CD4-positive, CD25-positive, alpha-beta regulatory T cell (primary cell): ENCODE results near the gene PVALEF. TPM values are rescaled to one million over a fixed set of nuclear protein-coding genes. Genes with fewer than 3 reads are reported as not detected.

Experiments
- ATAC-seq, 2 donors: fragments of 150-1000 bp; cut with Tn5 transposase; one replicate each; pipeline ENCODE4 v1.10.0; 2021; ENCODE audit warnings: low read depth in 2 of 2, moderate number of reproducible peaks in 2 of 2, moderate library complexity in 1 of 2
- DNase-seq, 3 donors: peaks; one replicate each; pipeline versions ENCODE4 v3.0.0 to v3.0.0-alpha.2; 2012 to 2022; ENCODE audit warnings: mixed read lengths in 1 of 3
- H3K27ac ChIP-seq: one replicate; pipeline ENCODE4 v1.7.0; 2013; ENCODE audit warnings: mild to moderate bottlenecking, low read length; ENCODE audit not compliant: insufficient read depth, poor library complexity, severe bottlenecking
- H3K27me3 ChIP-seq: one replicate; pipeline ENCODE4 v1.7.0; 2013; ENCODE audit warnings: low read length; ENCODE audit not compliant: control insufficient read depth, insufficient read depth
- H3K36me3 ChIP-seq: one replicate; pipeline ENCODE4 v1.7.0; 2013; ENCODE audit warnings: mild to moderate bottlenecking, low read length, moderate library complexity; ENCODE audit not compliant: control insufficient read depth, insufficient read depth
- H3K4me1 ChIP-seq: 2 replicates; pipeline ENCODE4 v1.7.0; 2013; ENCODE audit warnings: mild to moderate bottlenecking, low read length; ENCODE audit not compliant: insufficient read depth, control insufficient read depth, poor library complexity, severe bottlenecking
- H3K4me3 ChIP-seq: one replicate; pipeline ENCODE4 v1.7.0; 2013; ENCODE audit warnings: low read depth, mild to moderate bottlenecking, low read length, moderate library complexity
- H3K9me3 ChIP-seq, 2 experiments: 1 replicate in 1 of 2; 2 replicates in 1 of 2; pipeline ENCODE4 v1.7.0; 2013; ENCODE audit warnings: low read length in 2 of 2, mild to moderate bottlenecking in 1 of 2, moderate library complexity in 1 of 2; ENCODE audit not compliant: control insufficient read depth in 2 of 2
- H3K27ac Mint-ChIP-seq, 3 donors: one replicate each; pipeline ENCODE4 v1.8.0; 2020 to 2022; ENCODE audit warnings: mild to moderate bottlenecking in 3 of 3, mixed read lengths in 3 of 3, moderate library complexity in 2 of 3
- H3K27me3 Mint-ChIP-seq: one replicate; pipeline ENCODE4 v1.8.0; 2022; ENCODE audit warnings: mild to moderate bottlenecking, mixed read lengths
- H3K36me3 Mint-ChIP-seq: one replicate; pipeline ENCODE4 v1.8.0; 2020; ENCODE audit warnings: mixed read lengths
- H3K4me1 Mint-ChIP-seq, 4 donors: one replicate each; pipeline ENCODE4 v1.8.0; 2020 to 2022; ENCODE audit warnings: mixed read lengths in 4 of 4, mild to moderate bottlenecking in 1 of 4
- H3K4me3 Mint-ChIP-seq, 4 donors: one replicate each; pipeline ENCODE4 v1.8.0; 2020 to 2022; ENCODE audit warnings: mild to moderate bottlenecking in 4 of 4, mixed read lengths in 4 of 4, moderate library complexity in 3 of 4
- H3K9me3 Mint-ChIP-seq, 7 donors: one replicate each; pipeline ENCODE4 v1.8.0; 2020 to 2022; ENCODE audit warnings: mixed read lengths in 7 of 7, mild to moderate bottlenecking in 3 of 7, moderate library complexity in 2 of 7
- polyA plus RNA-seq, 4 donors: library from polyadenylated mRNA; unstranded; fragments of 300-500 nt; fragmentation: Illumina TruSeq; gene quantifications; one replicate each; pipeline ENCODE4 v1.2.3, GENCODE V29; 2021
- total RNA-seq: library from RNA; stranded (reverse); gene quantifications from one replicate; pipeline ENCODE4 v1.2.3, GENCODE V29; 2022

PVALEF gene
- total and polyA plus RNA-seq, 5 donors from 2014 or later: not detected

DNA sequence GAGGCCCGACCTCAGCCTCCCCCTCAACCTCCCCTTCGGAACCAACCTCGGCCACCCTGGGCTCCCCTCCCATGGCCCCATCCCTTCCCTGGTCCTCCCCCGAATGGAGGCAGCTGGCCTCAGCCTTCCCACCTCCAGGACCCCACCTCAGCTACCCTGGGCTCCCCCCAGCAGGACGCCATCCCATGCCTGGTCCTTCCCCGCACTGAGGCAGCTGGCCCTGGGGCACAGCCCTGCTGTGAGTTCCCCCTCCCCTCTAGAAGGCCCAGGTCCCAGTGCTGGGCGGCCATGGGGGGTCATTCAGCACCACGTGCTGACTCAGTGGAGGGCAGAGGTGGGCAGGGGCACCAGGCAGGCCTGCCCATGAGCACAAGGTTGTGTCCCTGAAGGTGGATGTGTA, 28.9 kb upstream of the PVALEF start:
- Mint-ChIP-seq H3K27me3 (no peaks in the 10 kb centered on the region), H3K4me3 (no peak overlapping the region), H3K36me3 (no peaks in the 10 kb centered on the region), H3K4me1 (peaks cover 0 to 5% (median 0%) of the 10 kb centered on the region in 4 donors), H3K27ac (no peak overlapping the region), H3K9me3 (peaks cover 0 to 5% (median 0%) of the 10 kb centered on the region in 7 donors)
- Histone ChIP-seq H3K27me3 (no peaks in the 10 kb centered on the region), H3K4me3 (no peak overlapping the region), H3K27ac (no peak overlapping the region), H3K4me1 (no peaks in the 10 kb centered on the region), H3K9me3 (no peaks in the 10 kb centered on the region), H3K36me3 (no peaks in the 10 kb centered on the region)
- DNase-seq: no peak
- ATAC-seq: no peak

DNA sequence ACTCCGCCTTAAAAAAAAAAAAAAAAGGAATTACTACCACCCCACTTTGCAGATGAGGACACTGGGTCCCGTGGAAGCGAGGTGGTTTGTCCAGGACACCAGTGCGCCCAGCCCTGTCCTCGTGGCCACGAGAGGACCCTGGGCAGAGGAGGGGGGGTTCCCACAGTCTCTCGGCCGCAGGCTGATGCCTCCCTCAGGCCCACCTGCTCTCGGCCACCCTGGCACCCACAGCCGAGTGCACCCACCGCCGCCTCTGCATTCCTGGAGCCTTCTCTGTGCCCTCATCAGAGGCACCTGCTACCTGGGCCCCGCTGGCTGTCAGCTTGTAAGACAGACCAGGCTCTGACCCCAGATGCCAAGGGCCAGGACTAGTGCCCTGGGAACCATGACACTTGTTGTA, 28.1 kb upstream of the PVALEF start:
- H3K36me3 ChIP-seq: no peaks in the 10 kb centered on the region
- Mint-ChIP-seq H3K4me1 (peaks cover 0 to 5% (median 0%) of the 10 kb centered on the region in 4 donors), H3K27me3 (peaks cover 5% of the 10 kb centered on the region), H3K9me3 (peaks cover 0 to 5% (median 0%) of the 10 kb centered on the region in 7 donors), H3K36me3 (no peaks in the 10 kb centered on the region), H3K4me3 (no peak overlapping the region), H3K27ac (no peak overlapping the region)
- ATAC-seq (no peak), DNase-seq (no peak)
- H3K4me3 ChIP-seq: no peak overlapping the region
- H3K9me3 ChIP-seq: no peaks in the 10 kb centered on the region
- no peaks in the 10 kb centered on the region for H3K27me3 ChIP-seq
- no peaks in the 10 kb centered on the region for H3K4me1 ChIP-seq
- no peak overlapping the region for H3K27ac ChIP-seq

DNA sequence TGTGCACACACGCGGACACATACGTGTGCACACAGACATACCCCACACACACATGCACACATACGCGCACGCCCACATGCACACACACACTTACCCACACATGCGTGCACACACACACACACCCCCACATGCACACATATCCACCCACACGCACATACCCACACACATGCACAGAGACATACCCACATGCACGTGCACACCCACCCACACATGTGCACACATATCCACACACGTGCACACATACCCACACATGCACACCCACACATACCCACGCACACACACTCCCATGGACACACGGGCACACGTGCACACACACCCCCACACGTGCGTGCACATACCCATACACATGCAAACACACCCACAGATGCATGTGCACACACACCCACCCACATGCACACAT, 27.2 kb upstream of the PVALEF start:
- no peaks in the 10 kb centered on the region for H3K4me1 ChIP-seq
- Mint-ChIP-seq H3K4me3 (peak overlapping the region in 1 of 4 donors; percentile 43), H3K27ac (no peak overlapping the region), H3K27me3 (peaks cover 7% of the 10 kb centered on the region), H3K4me1 (peaks cover 0 to 5% (median 0%) of the 10 kb centered on the region in 4 donors), H3K36me3 (no peaks in the 10 kb centered on the region), H3K9me3 (peaks cover 0 to 5% (median 0%) of the 10 kb centered on the region in 7 donors)
- no peaks in the 10 kb centered on the region for H3K27me3 ChIP-seq
- no peak for DNase-seq
- no peak overlapping the region for H3K27ac ChIP-seq
- no peaks in the 10 kb centered on the region for H3K9me3 ChIP-seq
- no peak overlapping the region for H3K4me3 ChIP-seq
- no peak for ATAC-seq
- no peaks in the 10 kb centered on the region for H3K36me3 ChIP-seq

DNA sequence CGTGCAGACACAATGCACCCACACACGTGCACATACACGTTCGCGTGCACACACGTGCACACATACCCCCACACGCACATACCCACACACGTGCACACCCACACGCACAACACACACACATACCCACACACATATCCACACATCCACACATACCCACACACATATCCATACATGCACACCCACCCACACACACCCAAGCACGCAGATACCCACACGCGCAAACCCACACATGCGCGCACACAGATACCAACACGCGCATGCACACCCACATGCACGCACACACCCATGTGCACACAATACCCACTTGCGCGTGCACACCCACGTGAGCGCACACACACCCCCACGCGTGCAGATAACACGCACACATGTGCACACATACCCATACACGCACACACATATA, 26.8 kb upstream of the PVALEF start:
- Histone ChIP-seq H3K4me1 (no peaks in the 10 kb centered on the region), H3K36me3 (no peaks in the 10 kb centered on the region), H3K4me3 (no peak overlapping the region), H3K27ac (no peak overlapping the region), H3K27me3 (no peaks in the 10 kb centered on the region), H3K9me3 (no peaks in the 10 kb centered on the region)
- DNase-seq (no peak), ATAC-seq (no peak)
- Mint-ChIP-seq H3K27me3 (peaks cover 7% of the 10 kb centered on the region), H3K4me1 (peaks cover 0 to 5% (median 0%) of the 10 kb centered on the region in 4 donors), H3K9me3 (peaks cover 0 to 5% (median 0%) of the 10 kb centered on the region in 7 donors), H3K4me3 (peak overlapping the region in 2 of 4 donors; percentile 33 to 43), H3K27ac (no peak overlapping the region), H3K36me3 (no peaks in the 10 kb centered on the region)

DNA sequence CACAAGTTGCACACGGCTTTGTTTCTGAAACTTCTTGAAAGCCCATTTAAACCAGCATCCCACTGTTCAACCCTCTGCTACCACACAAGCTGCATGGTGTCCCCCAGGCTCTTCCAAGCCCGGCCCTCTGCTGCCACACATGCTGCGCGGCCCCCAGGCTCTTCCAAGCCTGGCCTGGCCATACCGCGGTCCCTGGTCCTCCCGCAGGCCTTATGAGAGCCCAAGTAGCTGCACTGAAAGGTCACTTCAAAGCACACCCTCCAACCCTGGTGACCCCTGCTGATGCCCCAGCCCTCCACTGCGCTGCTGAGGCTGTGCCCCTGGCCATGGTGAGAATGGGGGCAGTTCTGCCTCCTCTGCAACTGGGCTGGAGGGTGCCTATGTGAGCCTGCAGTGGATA, 25.9 kb upstream of the PVALEF start:
- no peak overlapping the region for H3K4me3 ChIP-seq
- no peaks in the 10 kb centered on the region for H3K9me3 ChIP-seq
- Mint-ChIP-seq H3K27me3 (peaks cover 7% of the 10 kb centered on the region), H3K9me3 (peaks cover 0 to 5% (median 0%) of the 10 kb centered on the region in 7 donors), H3K27ac (no peak overlapping the region), H3K4me3 (no peak overlapping the region), H3K36me3 (no peaks in the 10 kb centered on the region), H3K4me1 (peaks cover 0 to 5% (median 0%) of the 10 kb centered on the region in 4 donors)
- ATAC-seq (no peak), DNase-seq (no peak)
- H3K4me1 ChIP-seq: no peaks in the 10 kb centered on the region
- H3K27me3 ChIP-seq: no peaks in the 10 kb centered on the region
- no peak overlapping the region for H3K27ac ChIP-seq
- no peaks in the 10 kb centered on the region for H3K36me3 ChIP-seq

DNA sequence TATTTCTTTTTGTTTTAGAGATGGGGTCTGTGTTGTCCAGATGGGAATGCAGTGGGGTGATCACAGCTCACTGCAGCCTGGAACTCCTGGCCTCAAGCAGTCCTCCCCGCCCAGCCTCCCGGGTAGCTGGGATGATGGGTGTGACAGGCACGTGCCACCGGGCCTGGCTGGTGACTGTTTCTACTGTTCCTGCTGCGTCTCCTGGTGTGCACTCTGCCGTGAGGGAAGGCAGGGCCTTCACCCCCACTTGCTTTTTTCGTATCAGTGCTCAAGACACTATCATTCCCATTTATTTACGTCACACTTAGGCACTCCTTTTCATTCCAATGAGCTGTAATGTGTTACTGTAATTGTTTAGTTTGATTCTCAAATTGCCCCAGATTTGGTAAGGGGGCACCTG, 25.3 kb upstream of the PVALEF start:
- Mint-ChIP-seq H3K9me3 (peaks cover 0 to 5% (median 0%) of the 10 kb centered on the region in 7 donors), H3K27ac (no peak overlapping the region), H3K27me3 (peaks cover 7% of the 10 kb centered on the region), H3K4me1 (peaks cover 0 to 5% (median 0%) of the 10 kb centered on the region in 4 donors), H3K36me3 (no peaks in the 10 kb centered on the region), H3K4me3 (no peak overlapping the region)
- H3K9me3 ChIP-seq: no peaks in the 10 kb centered on the region
- H3K4me3 ChIP-seq: no peak overlapping the region
- DNase-seq (no peak), ATAC-seq (no peak)
- no peaks in the 10 kb centered on the region for H3K4me1 ChIP-seq
- H3K36me3 ChIP-seq: no peaks in the 10 kb centered on the region
- no peaks in the 10 kb centered on the region for H3K27me3 ChIP-seq
- no peak overlapping the region for H3K27ac ChIP-seq

DNA sequence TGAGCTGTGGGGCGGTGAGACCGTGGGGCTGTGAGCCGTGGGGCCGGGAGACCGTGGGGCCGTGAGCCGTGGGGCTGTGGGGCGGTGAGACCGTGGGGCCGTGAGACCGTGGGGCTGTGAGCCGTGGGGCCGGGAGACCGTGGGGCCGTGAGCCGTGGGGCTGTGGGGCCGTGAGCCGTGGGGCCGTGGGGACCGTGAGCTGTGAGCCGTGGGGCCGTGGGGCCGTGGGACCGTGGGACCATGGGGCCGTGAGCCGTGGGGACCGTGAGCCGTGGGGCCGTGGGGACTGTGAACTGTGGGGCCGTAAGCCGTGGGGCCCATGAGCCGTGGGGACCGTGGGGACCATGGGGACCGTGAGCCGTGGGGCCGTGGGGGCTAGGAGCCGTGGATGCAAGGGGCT, 24.6 kb upstream of the PVALEF start:
- no peak overlapping the region for H3K4me3 Mint-ChIP-seq
- peaks cover 7% of the 10 kb centered on the region for H3K27me3 Mint-ChIP-seq
- H3K27ac Mint-ChIP-seq: no peak overlapping the region
- no peaks in the 10 kb centered on the region for H3K36me3 ChIP-seq
- no peaks in the 10 kb centered on the region for H3K27me3 ChIP-seq
- peaks cover 0 to 5% (median 0%) of the 10 kb centered on the region in 7 donors for H3K9me3 Mint-ChIP-seq
- H3K4me3 ChIP-seq: no peak overlapping the region
- H3K36me3 Mint-ChIP-seq: no peaks in the 10 kb centered on the region
- no peaks in the 10 kb centered on the region for H3K4me1 ChIP-seq
- DNase-seq (no peak), ATAC-seq (no peak)
- no peak overlapping the region for H3K27ac ChIP-seq
- H3K9me3 ChIP-seq: no peaks in the 10 kb centered on the region
- peaks cover 0 to 5% (median 0%) of the 10 kb centered on the region in 4 donors for H3K4me1 Mint-ChIP-seq
